Uterus (tissue), 2 donors: ENCODE measurements around the gene RCN2.

Experiments
- POLR2A ChIP-seq, 2 donors: fragments of 450-650 bp; IDR thresholded peaks; one replicate each; pipeline ENCODE4 v1.6.1; 2016; ENCODE audit warnings: antibody characterized with exemption in 2 of 2, mild to moderate bottlenecking in 1 of 2, moderate library complexity in 1 of 2
- TF ChIP-seq, protein P1 (sequence below), 4 experiments: fragments of 200-600 bp in 2 of 4; fragments of 450-650 bp in 2 of 4; sonication (generic) in 2 of 4; IDR thresholded peaks; one replicate each; pipeline ENCODE4 v1.5.1; 2016 to 2019; ENCODE audit warnings: antibody characterized with exemption in 4 of 4, mild to moderate bottlenecking in 2 of 4, moderate library complexity in 1 of 4

DNA sequence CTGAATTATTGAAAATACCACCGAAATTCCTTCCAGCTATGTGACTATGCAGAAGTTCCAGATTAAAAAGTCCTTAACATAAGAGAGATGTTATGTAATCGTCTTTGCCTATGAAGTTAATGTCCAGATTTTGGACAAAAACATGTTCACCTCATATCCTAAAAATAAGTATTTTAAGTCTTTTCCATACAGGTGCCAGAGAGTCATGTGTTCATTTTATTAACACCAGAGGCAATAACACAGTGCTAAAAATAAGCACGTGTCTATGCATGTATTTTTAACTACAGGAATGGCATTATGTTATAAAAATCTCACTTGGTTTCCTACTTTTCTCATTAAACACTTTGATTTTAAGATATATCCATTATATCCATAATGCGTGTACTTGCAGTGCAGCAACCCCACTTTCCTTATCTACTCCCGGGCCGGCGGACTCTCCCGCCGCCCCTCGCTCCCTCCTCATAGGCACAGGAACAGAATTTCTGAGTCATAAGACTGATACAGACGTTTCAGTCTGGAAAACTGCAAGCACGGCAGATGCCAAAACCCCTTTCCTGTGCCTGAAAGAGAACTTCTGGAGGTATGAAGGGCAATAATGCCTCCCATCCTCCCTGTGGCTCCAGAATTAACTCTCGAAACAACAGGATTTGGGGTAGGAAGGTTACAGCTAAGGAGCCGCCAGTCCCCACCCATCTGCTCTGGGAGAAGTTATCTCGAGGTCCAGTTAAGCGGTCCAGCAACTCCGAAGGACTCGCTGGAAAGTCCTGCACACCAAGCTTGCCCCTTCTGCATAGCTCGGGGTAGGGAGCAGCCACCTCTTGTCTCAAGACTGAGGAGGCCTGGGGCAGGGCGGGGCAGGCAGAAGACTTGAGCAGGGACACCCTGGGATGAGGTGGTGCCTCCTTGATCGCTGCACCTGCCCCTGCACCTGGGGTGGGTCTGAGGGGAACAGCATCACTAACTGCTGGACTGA is 41.1 kb downstream of the RCN2 start:
- TF ChIP-seq POLR2A (IDR thresholded peaks at IDR 0.05), result no peak
- TF ChIP-seq, protein P1, sequence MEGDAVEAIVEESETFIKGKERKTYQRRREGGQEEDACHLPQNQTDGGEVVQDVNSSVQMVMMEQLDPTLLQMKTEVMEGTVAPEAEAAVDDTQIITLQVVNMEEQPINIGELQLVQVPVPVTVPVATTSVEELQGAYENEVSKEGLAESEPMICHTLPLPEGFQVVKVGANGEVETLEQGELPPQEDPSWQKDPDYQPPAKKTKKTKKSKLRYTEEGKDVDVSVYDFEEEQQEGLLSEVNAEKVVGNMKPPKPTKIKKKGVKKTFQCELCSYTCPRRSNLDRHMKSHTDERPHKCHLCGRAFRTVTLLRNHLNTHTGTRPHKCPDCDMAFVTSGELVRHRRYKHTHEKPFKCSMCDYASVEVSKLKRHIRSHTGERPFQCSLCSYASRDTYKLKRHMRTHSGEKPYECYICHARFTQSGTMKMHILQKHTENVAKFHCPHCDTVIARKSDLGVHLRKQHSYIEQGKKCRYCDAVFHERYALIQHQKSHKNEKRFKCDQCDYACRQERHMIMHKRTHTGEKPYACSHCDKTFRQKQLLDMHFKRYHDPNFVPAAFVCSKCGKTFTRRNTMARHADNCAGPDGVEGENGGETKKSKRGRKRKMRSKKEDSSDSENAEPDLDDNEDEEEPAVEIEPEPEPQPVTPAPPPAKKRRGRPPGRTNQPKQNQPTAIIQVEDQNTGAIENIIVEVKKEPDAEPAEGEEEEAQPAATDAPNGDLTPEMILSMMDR (IDR thresholded peaks at IDR 0.05), result no peak
